ENCODE data around the gene UNC13C.

The UNC13C gene

DNA sequence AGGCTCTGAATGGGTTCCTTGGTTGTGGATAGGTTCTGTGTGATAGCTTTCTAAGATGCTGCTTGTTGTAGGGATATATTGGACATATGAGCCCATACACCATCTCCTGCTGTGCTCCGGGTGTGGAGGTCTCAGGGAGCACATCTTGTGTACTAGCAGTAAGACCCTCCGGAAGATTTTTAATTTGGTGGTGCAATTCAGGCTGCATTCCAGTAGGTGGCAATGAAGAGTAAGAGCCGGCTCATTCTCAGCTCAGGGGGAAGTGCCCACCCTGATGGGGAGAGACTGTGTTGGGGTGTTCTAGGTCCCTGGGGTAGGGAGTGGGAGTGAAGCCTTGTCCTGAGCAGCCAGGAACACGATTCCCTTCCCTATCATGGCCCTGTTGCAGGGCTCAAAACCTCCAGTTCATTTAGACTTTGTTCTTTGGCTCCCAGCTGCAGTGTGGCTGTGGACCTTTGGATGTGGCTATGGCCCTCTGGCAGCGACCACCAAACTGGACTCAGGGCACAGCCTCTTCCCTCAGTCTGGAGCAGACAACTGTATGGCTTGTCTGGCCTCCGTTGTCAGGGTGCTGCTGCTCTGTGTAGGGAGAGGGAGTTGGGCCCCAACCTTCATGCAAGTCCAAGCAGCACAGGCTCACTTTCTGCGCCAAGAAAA is 104.7 kb downstream of the UNC13C start:
- no peaks in the 10 kb centered on the region; the same call in 1 of the 2 replicates for H3K9me3 ChIP-seq (ENCODE audit: control insufficient read depth, insufficient read depth, low read length)
- H3K9me2 ChIP-seq (replicated peaks; ENCODE audit: control insufficient read depth, low read length) = no peaks in the 10 kb centered on the region
- H3K4me3 ChIP-seq (ENCODE audit: low read length) = no peak overlapping the region
- H3K36me3 ChIP-seq (ENCODE audit: control insufficient read depth, low read length) = no peaks in the 10 kb centered on the region
- H3F3A ChIP-seq (ENCODE audit: control insufficient read depth, insufficient read depth) = no peaks in the 10 kb centered on the region
- no peak overlapping the region for H3K4me2 ChIP-seq (ENCODE audit: low read length)
- no peaks in the 10 kb centered on the region for H3K4me1 ChIP-seq (ENCODE audit: control insufficient read depth, low read length)
- no peaks in the 10 kb centered on the region for H3K79me2 ChIP-seq (ENCODE audit: control insufficient read depth, low read length)
- no peaks in the 10 kb centered on the region for H4K20me1 ChIP-seq (ENCODE audit: control insufficient read depth, insufficient read depth, low read depth, low read length)
- TF ChIP-seq EZH2phosphoT487 (IDR thresholded peaks at IDR 0.05; ENCODE audit: borderline replicate concordance, low read length) = no peak
- TF ChIP-seq, protein P1, sequence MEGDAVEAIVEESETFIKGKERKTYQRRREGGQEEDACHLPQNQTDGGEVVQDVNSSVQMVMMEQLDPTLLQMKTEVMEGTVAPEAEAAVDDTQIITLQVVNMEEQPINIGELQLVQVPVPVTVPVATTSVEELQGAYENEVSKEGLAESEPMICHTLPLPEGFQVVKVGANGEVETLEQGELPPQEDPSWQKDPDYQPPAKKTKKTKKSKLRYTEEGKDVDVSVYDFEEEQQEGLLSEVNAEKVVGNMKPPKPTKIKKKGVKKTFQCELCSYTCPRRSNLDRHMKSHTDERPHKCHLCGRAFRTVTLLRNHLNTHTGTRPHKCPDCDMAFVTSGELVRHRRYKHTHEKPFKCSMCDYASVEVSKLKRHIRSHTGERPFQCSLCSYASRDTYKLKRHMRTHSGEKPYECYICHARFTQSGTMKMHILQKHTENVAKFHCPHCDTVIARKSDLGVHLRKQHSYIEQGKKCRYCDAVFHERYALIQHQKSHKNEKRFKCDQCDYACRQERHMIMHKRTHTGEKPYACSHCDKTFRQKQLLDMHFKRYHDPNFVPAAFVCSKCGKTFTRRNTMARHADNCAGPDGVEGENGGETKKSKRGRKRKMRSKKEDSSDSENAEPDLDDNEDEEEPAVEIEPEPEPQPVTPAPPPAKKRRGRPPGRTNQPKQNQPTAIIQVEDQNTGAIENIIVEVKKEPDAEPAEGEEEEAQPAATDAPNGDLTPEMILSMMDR (IDR thresholded peaks at IDR 0.05; ENCODE audit: low read depth, low read length, poor library complexity, severe bottlenecking) = peak; percentile 88
- H3K27me3 ChIP-seq (ENCODE audit: control insufficient read depth, low read length) = no peaks in the 10 kb centered on the region
- no peak overlapping the region for H3K27ac ChIP-seq (ENCODE audit: low read depth, low read length)

DNA sequence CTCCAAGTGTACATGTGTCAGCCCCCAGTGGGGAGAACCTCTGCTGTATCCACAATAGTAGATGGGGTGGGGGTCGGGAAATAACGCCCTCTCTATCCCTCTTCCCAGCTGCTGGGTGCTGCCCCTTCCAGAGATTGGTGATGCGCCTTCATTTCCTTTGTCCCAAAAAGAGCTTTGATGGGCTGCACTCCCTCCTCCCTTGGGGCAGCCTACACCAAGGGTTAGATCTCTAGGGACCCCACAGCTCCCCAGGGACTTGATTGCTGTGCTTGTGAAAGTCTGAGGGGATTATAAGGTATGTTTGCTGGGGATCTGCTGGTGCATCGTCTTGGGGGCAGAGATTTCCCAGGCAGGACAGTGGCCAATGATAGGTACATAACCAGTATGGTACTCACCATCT is 105.3 kb downstream of the UNC13C start:
- no peak for TF ChIP-seq EZH2phosphoT487 (IDR thresholded peaks at IDR 0.05; ENCODE audit: borderline replicate concordance, low read length)
- TF ChIP-seq, protein P1 (IDR thresholded peaks at IDR 0.05; ENCODE audit: low read depth, low read length, poor library complexity, severe bottlenecking) = no peak
- no peaks in the 10 kb centered on the region for H3F3A ChIP-seq (ENCODE audit: control insufficient read depth, insufficient read depth)

DNA sequence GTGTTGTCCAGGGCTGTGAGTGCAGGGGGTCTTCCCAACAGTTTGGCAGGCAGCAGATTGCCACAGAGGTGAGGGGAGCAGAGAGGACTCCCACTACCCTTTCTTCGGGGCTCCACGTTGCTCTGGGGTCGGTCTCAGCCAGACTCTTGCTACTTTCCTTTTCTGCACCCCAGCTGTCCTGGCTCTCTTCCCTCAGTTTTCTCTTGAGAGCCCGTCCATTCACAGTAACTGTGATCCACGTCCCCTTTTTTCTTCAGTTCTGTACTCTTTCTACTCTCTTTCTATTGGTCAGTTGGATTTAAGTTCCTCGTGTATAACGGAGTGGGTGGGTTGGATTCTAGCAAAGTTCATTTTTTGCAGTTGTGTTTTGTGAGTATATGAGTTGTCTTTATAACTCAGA is 105.8 kb downstream of the UNC13C start:
- no peak overlapping the region for H3K4me2 ChIP-seq (ENCODE audit: low read length)
- TF ChIP-seq EZH2phosphoT487 (IDR thresholded peaks at IDR 0.05; ENCODE audit: borderline replicate concordance, low read length) = no peak

More for the DNA sequence above, 105.3 kb downstream of the UNC13C start:
- Histone ChIP-seq H3K27me3 (ENCODE audit: control insufficient read depth, low read length) (no peaks in the 10 kb centered on the region), H3K79me2 (ENCODE audit: control insufficient read depth, low read length) (no peaks in the 10 kb centered on the region), H3K27ac (ENCODE audit: low read depth, low read length) (no peak overlapping the region), H3K36me3 (ENCODE audit: control insufficient read depth, low read length) (no peaks in the 10 kb centered on the region), H4K20me1 (ENCODE audit: control insufficient read depth, insufficient read depth, low read depth, low read length) (no peaks in the 10 kb centered on the region), H3K4me2 (ENCODE audit: low read length) (no peak overlapping the region), H3K4me1 (ENCODE audit: control insufficient read depth, low read length) (no peaks in the 10 kb centered on the region), H3K4me3 (ENCODE audit: low read length) (no peak overlapping the region), H3K9me3 (ENCODE audit: control insufficient read depth, insufficient read depth, low read length) (no peaks in the 10 kb centered on the region; the same call in 1 of the 2 replicates), H3K9me2 (replicated peaks; ENCODE audit: control insufficient read depth, low read length) (no peaks in the 10 kb centered on the region)

DNA sequence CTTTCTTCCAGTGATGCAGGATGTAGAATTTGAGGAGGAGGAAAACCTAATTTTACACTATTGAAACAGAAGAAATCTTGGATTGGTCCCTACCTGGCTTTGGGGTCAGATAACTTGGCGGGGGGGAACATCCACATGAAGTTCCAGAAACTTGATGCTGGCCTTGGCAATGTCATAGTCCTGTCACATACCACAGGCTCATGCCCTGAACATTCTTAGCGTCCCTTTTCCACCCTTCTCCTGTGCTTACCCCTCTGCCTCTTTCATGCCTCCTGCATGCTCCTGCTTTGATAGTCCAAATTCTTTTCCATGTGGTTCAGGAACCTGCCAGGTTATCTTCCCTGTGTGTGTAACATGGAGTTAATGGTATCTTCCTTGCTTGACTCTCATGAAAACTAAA is 110.6 kb downstream of the UNC13C start:
- Histone ChIP-seq H3K4me3 (ENCODE audit: low read length) (no peak overlapping the region), H3K79me2 (ENCODE audit: control insufficient read depth, low read length) (no peaks in the 10 kb centered on the region), H4K20me1 (ENCODE audit: control insufficient read depth, insufficient read depth, low read depth, low read length) (no peaks in the 10 kb centered on the region), H3K27me3 (ENCODE audit: control insufficient read depth, low read length) (no peaks in the 10 kb centered on the region), H3K9me2 (replicated peaks; ENCODE audit: control insufficient read depth, low read length) (no peaks in the 10 kb centered on the region), H3K27ac (ENCODE audit: low read depth, low read length) (no peak overlapping the region), H3F3A (ENCODE audit: control insufficient read depth, insufficient read depth) (no peaks in the 10 kb centered on the region), H3K36me3 (ENCODE audit: control insufficient read depth, low read length) (no peaks in the 10 kb centered on the region), H3K4me2 (ENCODE audit: low read length) (no peak overlapping the region), H3K4me1 (ENCODE audit: control insufficient read depth, low read length) (no peaks in the 10 kb centered on the region), H3K9me3 (ENCODE audit: control insufficient read depth, insufficient read depth, low read length) (no peaks in the 10 kb centered on the region; the same call in 1 of the 2 replicates)
- TF ChIP-seq EZH2phosphoT487 (IDR thresholded peaks at IDR 0.05; ENCODE audit: borderline replicate concordance, low read length) = no peak
- TF ChIP-seq, protein P1 (IDR thresholded peaks at IDR 0.05; ENCODE audit: low read depth, low read length, poor library complexity, severe bottlenecking) = no peak

More for the DNA sequence above, 105.8 kb downstream of the UNC13C start:
- no peaks in the 10 kb centered on the region for H3K36me3 ChIP-seq (ENCODE audit: control insufficient read depth, low read length)
- no peaks in the 10 kb centered on the region for H3K27me3 ChIP-seq (ENCODE audit: control insufficient read depth, low read length)
- no peaks in the 10 kb centered on the region; the same call in 1 of the 2 replicates for H3K9me3 ChIP-seq (ENCODE audit: control insufficient read depth, insufficient read depth, low read length)
- no peaks in the 10 kb centered on the region for H3K9me2 ChIP-seq (replicated peaks; ENCODE audit: control insufficient read depth, low read length)
- H3K79me2 ChIP-seq (ENCODE audit: control insufficient read depth, low read length) = no peaks in the 10 kb centered on the region
- H3F3A ChIP-seq (ENCODE audit: control insufficient read depth, insufficient read depth) = no peaks in the 10 kb centered on the region
- no peaks in the 10 kb centered on the region for H3K4me1 ChIP-seq (ENCODE audit: control insufficient read depth, low read length)
- no peaks in the 10 kb centered on the region for H4K20me1 ChIP-seq (ENCODE audit: control insufficient read depth, insufficient read depth, low read depth, low read length)
- H3K4me3 ChIP-seq (ENCODE audit: low read length) = no peak overlapping the region
- H3K27ac ChIP-seq (ENCODE audit: low read depth, low read length) = no peak overlapping the region
